H1 (cell line): ENCODE measurements around the gene ABHD17B. TPM values are rescaled to one million over a fixed set of nuclear protein-coding genes. Genes with fewer than 3 reads are reported as not detected.

Experiments used
- CTCF ChIA-PET: fragments of 300-600 bp; sonication (Branson Sonifier 250); formaldehyde crosslinking; loops from one replicate; lab custom pipeline; 2021; ENCODE audit not compliant: partially characterized antibody; lab: Charles Lee
- POLR2A ChIA-PET: fragments of 300-600 bp; sonication (Branson Sonifier 250); formaldehyde crosslinking; loops from one replicate; lab custom pipeline; 2021; ENCODE audit warnings: inconsistent platforms; ENCODE audit not compliant: partially characterized antibody; lab: Charles Lee
- DNase-seq, 2 experiments: peaks; one replicate each; pipeline versions ENCODE4 v3.0.0 to v3.0.0-alpha.2; 2010 to 2022; ENCODE audit warnings: low spot score in 2 of 2, low read depth in 1 of 2, mixed read lengths in 1 of 2
- FAIRE-seq: peaks from 2 replicates; lab custom pipeline; 2011; peaks lifted over from hg19 to GRCh38; lab: Jason Lieb, UNC
- H2AFZ ChIP-seq: 2 replicates; pipeline ENCODE4 v1.8.1; 2012; ENCODE audit warnings: low read length, inconsistent platforms
- H2AK5ac ChIP-seq: 2 replicates; pipeline ENCODE4 v1.6.1; 2013; ENCODE audit warnings: low read depth, low read length
- H2BK120ac ChIP-seq: replicated peaks from 2 replicates; pipeline ENCODE3; 2013; ENCODE audit warnings: low read depth, low read length, inconsistent platforms
- H2BK12ac ChIP-seq: 2 replicates; pipeline ENCODE4 v1.6.1; 2013; ENCODE audit warnings: low read depth, low read length
- H2BK15ac ChIP-seq: 2 replicates; pipeline ENCODE4 v1.6.1; 2013; ENCODE audit warnings: low read length
- H2BK20ac ChIP-seq: 2 replicates; pipeline ENCODE4 v1.6.1; 2013; ENCODE audit warnings: low read length
- H2BK5ac ChIP-seq: 2 replicates; pipeline ENCODE4 v1.6.1; 2013; ENCODE audit warnings: low read depth, low read length
- H3K14ac ChIP-seq: 2 replicates; pipeline ENCODE4 v1.6.1; 2013; ENCODE audit warnings: inconsistent platforms; ENCODE audit not compliant: insufficient read length
- H3K18ac ChIP-seq: 2 replicates; pipeline ENCODE4 v1.6.1; 2013; ENCODE audit warnings: low read length; ENCODE audit errors: extremely low read depth
- H3K23ac ChIP-seq: 2 replicates; pipeline ENCODE4 v1.6.1; 2013; ENCODE audit warnings: inconsistent platforms; ENCODE audit not compliant: insufficient read length
- H3K23me2 ChIP-seq: 2 replicates; pipeline ENCODE4 v1.6.1; 2013; ENCODE audit warnings: low read depth, low read length
- H3K27ac ChIP-seq: 2 replicates; pipeline ENCODE4 v1.6.1; 2011; ENCODE audit warnings: low read depth, low read length, inconsistent platforms
- H3K27me3 ChIP-seq, 4 experiments: replicated peaks in 1 of 4; 1 replicate in 1 of 4; 2 replicates in 3 of 4; pipeline versions ENCODE4 v1.6.1 to v1.8.1; 2011 to 2013; ENCODE audit warnings: low read length in 3 of 4, mild to moderate bottlenecking in 3 of 4, inconsistent platforms in 2 of 4, mixed read lengths in 2 of 4, moderate library complexity in 1 of 4; ENCODE audit not compliant: control insufficient read depth in 3 of 4, insufficient read depth in 3 of 4; ENCODE audit errors: extremely low read depth in 1 of 4
- H3K36me3 ChIP-seq, 4 experiments: 2 replicates each; pipeline versions ENCODE4 v1.6.1 to v1.8.1; 2011 to 2013; ENCODE audit warnings: mild to moderate bottlenecking in 4 of 4, low read length in 3 of 4, moderate library complexity in 2 of 4, control low read depth in 1 of 4, inconsistent platforms in 1 of 4; ENCODE audit not compliant: insufficient read depth in 4 of 4, control insufficient read depth in 2 of 4
- H3K4ac ChIP-seq: replicated peaks from 2 replicates; pipeline ENCODE3; 2013; ENCODE audit warnings: low read length, low read depth, mixed read lengths, inconsistent platforms; ENCODE audit not compliant: insufficient read length
- H3K4me1 ChIP-seq, 4 experiments: replicated peaks in 1 of 4; 1 replicate in 1 of 4; 2 replicates in 3 of 4; pipeline versions ENCODE4 v1.6.1 to v1.8.1; 2011 to 2013; ENCODE audit warnings: low read length in 3 of 4, inconsistent platforms in 2 of 4, mixed read lengths in 1 of 4; ENCODE audit not compliant: insufficient read depth in 4 of 4, control insufficient read depth in 3 of 4
- H3K4me2 ChIP-seq, 2 experiments: 2 replicates each; pipeline versions ENCODE4 v1.6.1 to v1.8.1; 2011 to 2013; ENCODE audit warnings: low read depth in 2 of 2, low read length in 2 of 2, control low read depth in 1 of 2, inconsistent platforms in 1 of 2, mild to moderate bottlenecking in 1 of 2; ENCODE audit not compliant: insufficient read depth in 1 of 2
- H3K4me3 ChIP-seq, 4 experiments: fragments of 200-600, 300-600 bp in 1 of 4; sonication (generic), shearing (Covaris generic), sonication (Bioruptor Twin) in 1 of 4; 2 replicates each; pipeline versions ENCODE4 v1.5.1 to v1.8.1; 2011 to 2016; ENCODE audit warnings: low read length in 4 of 4, low read depth in 3 of 4, control low read depth in 2 of 4, inconsistent platforms in 2 of 4, mild to moderate bottlenecking in 2 of 4, mixed read lengths in 1 of 4, moderate library complexity in 1 of 4; ENCODE audit not compliant: insufficient read depth in 2 of 4; ENCODE audit errors: extremely low read depth in 1 of 4
- H3K56ac ChIP-seq: replicated peaks from 2 replicates; pipeline ENCODE3; 2013; ENCODE audit warnings: low read depth, mild to moderate bottlenecking, mixed read lengths, low read length, inconsistent platforms; ENCODE audit not compliant: insufficient read length
- H3K79me1 ChIP-seq: 2 replicates; pipeline ENCODE4 v1.6.1; 2013; ENCODE audit warnings: low read depth, low read length, control low read depth
- H3K79me2 ChIP-seq, 2 experiments: 2 replicates each; pipeline versions ENCODE4 v1.6.1 to v1.8.1; 2012 to 2013; ENCODE audit warnings: low read length in 2 of 2, mild to moderate bottlenecking in 2 of 2, inconsistent platforms in 1 of 2; ENCODE audit not compliant: insufficient read depth in 2 of 2, control insufficient read depth in 1 of 2
- H3K9ac ChIP-seq, 4 experiments: replicated peaks in 1 of 4; 1 replicate in 1 of 4; 2 replicates in 3 of 4; pipeline versions ENCODE4 v1.6.1 to v1.8.1; 2011 to 2013; ENCODE audit warnings: low read depth in 3 of 4, low read length in 3 of 4, control low read depth in 2 of 4, mild to moderate bottlenecking in 2 of 4, moderate library complexity in 2 of 4, inconsistent platforms in 1 of 4; ENCODE audit errors: extremely low read depth in 1 of 4
- H3K9me3 ChIP-seq, 2 experiments: 2 replicates each; pipeline versions ENCODE4 v1.6.1 to v1.8.1; 2012 to 2013; ENCODE audit warnings: mild to moderate bottlenecking in 2 of 2, moderate library complexity in 2 of 2, control low read depth in 1 of 2, inconsistent platforms in 1 of 2, low read depth in 1 of 2, low read length in 1 of 2, mixed read lengths in 1 of 2; ENCODE audit not compliant: insufficient read depth in 2 of 2
- H4K20me1 ChIP-seq, 2 experiments: replicated peaks in 1 of 2; 2 replicates each; pipeline versions ENCODE3 to v1.8.1; 2011 to 2013; ENCODE audit warnings: inconsistent platforms in 2 of 2, low read length in 2 of 2, mild to moderate bottlenecking in 1 of 2; ENCODE audit not compliant: insufficient read depth in 2 of 2, control insufficient read depth in 1 of 2
- H4K5ac ChIP-seq: 2 replicates; pipeline ENCODE4 v1.6.1; 2013; ENCODE audit warnings: low read length, low read depth, mixed read lengths, inconsistent platforms; ENCODE audit not compliant: insufficient read length
- H4K8ac ChIP-seq: 2 replicates; pipeline ENCODE4 v1.8.0; 2013; ENCODE audit warnings: mild to moderate bottlenecking, moderate library complexity, low read length, inconsistent platforms; ENCODE audit not compliant: insufficient read depth; ENCODE audit errors: extremely low read depth
- H4K91ac ChIP-seq: replicated peaks from 2 replicates; pipeline ENCODE3; 2013; ENCODE audit warnings: low read length, mixed read lengths, inconsistent platforms; ENCODE audit not compliant: insufficient read length
- polyA plus RNA-seq, 7 experiments: library from polyadenylated mRNA; depleted of rRNA in 3 of 7; stranded (reverse) in 5 of 7; unstranded in 2 of 7; fragments of >200 nt in 5 of 7; fragments of 200-250 nt in 2 of 7; gene quantifications; 1 replicate in 5 of 7; 2 replicates in 1 of 7; 4 replicates in 1 of 7; pipeline versions ENCODE4 v1.2.1 to v1.2.3, GENCODE V29; 2011 to 2013; ENCODE audit warnings: missing spikeins in 2 of 7, mixed read lengths in 2 of 7
- total RNA-seq: library from RNA; stranded (reverse); fragmentation: NEBNext Ultra II Directional; extraction: Animal tissue kit (Norgen Biotek cat#: 25700); gene quantifications from 2 replicates; pipeline ENCODE4 v1.2.1, GENCODE V29; 2021
- TF ChIP-seq, protein P1 (sequence below): fragments of 300-600 bp; sonication (generic); IDR thresholded peaks from 2 replicates; pipeline ENCODE4 v1.7.1; 2012; ENCODE audit warnings: low read length, moderate library complexity, mild to moderate bottlenecking, inconsistent platforms; ENCODE audit not compliant: insufficient replicate concordance

ABHD17B gene
- total and polyA plus RNA-seq, 2 of the 8 experiments (the other 6 are each of a cell fraction or from before 2014, with no cell fraction given): 37.2 to 60.8 TPM

DNA sequence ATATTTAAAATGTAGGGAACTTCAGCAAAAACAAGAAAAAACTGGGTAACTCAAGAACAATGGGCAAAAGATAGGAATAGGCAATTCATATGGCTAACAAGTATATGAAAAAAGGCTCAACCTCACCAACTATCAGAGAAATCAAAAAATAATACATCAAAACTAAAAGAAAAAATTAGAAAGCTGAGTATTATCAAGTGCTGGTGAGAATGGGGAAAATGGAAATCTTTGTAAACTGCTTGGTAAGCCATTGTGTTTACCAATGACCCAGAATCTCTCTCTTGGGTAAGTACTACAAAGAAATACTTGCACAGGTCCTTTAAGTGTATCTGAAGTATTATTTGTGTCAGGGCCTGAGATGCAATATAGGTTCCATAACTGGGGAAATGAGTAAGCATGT is 27.0 kb downstream of the ABHD17B start:
- DNase-seq (no peak), FAIRE-seq (no peak)
- peaks cover 29 to 100% of the 10 kb centered on the region in 2 experiments for H3K79me2 ChIP-seq
- H3K4me3 ChIP-seq: no peak overlapping the region
- H3K18ac ChIP-seq: no peak overlapping the region
- H3K79me1 ChIP-seq: no peaks in the 10 kb centered on the region
- no peak overlapping the region for H3K23ac ChIP-seq
- no peak overlapping the region for H4K8ac ChIP-seq
- POLR2A ChIA-PET: no interaction called here
- no peak overlapping the region for H2AK5ac ChIP-seq
- peaks cover 2 to 3% of the 10 kb centered on the region in 2 experiments for H4K20me1 ChIP-seq
- 0 out of 4 replicates have a peak, but pooled peaks cover 0 to 5% of the 10 kb centered on the region in 2 experiments for H3K9me3 ChIP-seq
- H3K4me2 ChIP-seq: no peak overlapping the region
- no peak overlapping the region for H2BK120ac ChIP-seq
- no peaks in the 10 kb centered on the region for H3K27me3 ChIP-seq
- no peak overlapping the region for H2BK12ac ChIP-seq
- H2BK20ac ChIP-seq: no peak overlapping the region
- CTCF ChIA-PET: interaction anchor here (0.9 kb wide), 1 partner anchor 65 kb away, joined by 3 read pairs; no protein-coding TSS in a partner anchor
- no peak overlapping the region for H3K9ac ChIP-seq
- H2BK5ac ChIP-seq: no peak overlapping the region
- H2AFZ ChIP-seq: no peak overlapping the region
- no peak overlapping the region for H3K14ac ChIP-seq
- no peak overlapping the region for H4K91ac ChIP-seq
- H3K4me1 ChIP-seq: peaks cover 0 to 2% (median 0%) of the 10 kb centered on the region in 4 experiments; a peak in 2 of 7 replicates
- no peak overlapping the region for H2BK15ac ChIP-seq
- no peak overlapping the region for H3K27ac ChIP-seq
- no peak overlapping the region for H4K5ac ChIP-seq
- no peak overlapping the region for H3K4ac ChIP-seq
- H3K23me2 ChIP-seq: no peaks in the 10 kb centered on the region
- no peak overlapping the region for H3K56ac ChIP-seq
- H3K36me3 ChIP-seq: peaks cover 0 to 7% (median 0%) of the 10 kb centered on the region in 4 experiments; a peak in 3 of 8 replicates
- TF ChIP-seq, protein P1, sequence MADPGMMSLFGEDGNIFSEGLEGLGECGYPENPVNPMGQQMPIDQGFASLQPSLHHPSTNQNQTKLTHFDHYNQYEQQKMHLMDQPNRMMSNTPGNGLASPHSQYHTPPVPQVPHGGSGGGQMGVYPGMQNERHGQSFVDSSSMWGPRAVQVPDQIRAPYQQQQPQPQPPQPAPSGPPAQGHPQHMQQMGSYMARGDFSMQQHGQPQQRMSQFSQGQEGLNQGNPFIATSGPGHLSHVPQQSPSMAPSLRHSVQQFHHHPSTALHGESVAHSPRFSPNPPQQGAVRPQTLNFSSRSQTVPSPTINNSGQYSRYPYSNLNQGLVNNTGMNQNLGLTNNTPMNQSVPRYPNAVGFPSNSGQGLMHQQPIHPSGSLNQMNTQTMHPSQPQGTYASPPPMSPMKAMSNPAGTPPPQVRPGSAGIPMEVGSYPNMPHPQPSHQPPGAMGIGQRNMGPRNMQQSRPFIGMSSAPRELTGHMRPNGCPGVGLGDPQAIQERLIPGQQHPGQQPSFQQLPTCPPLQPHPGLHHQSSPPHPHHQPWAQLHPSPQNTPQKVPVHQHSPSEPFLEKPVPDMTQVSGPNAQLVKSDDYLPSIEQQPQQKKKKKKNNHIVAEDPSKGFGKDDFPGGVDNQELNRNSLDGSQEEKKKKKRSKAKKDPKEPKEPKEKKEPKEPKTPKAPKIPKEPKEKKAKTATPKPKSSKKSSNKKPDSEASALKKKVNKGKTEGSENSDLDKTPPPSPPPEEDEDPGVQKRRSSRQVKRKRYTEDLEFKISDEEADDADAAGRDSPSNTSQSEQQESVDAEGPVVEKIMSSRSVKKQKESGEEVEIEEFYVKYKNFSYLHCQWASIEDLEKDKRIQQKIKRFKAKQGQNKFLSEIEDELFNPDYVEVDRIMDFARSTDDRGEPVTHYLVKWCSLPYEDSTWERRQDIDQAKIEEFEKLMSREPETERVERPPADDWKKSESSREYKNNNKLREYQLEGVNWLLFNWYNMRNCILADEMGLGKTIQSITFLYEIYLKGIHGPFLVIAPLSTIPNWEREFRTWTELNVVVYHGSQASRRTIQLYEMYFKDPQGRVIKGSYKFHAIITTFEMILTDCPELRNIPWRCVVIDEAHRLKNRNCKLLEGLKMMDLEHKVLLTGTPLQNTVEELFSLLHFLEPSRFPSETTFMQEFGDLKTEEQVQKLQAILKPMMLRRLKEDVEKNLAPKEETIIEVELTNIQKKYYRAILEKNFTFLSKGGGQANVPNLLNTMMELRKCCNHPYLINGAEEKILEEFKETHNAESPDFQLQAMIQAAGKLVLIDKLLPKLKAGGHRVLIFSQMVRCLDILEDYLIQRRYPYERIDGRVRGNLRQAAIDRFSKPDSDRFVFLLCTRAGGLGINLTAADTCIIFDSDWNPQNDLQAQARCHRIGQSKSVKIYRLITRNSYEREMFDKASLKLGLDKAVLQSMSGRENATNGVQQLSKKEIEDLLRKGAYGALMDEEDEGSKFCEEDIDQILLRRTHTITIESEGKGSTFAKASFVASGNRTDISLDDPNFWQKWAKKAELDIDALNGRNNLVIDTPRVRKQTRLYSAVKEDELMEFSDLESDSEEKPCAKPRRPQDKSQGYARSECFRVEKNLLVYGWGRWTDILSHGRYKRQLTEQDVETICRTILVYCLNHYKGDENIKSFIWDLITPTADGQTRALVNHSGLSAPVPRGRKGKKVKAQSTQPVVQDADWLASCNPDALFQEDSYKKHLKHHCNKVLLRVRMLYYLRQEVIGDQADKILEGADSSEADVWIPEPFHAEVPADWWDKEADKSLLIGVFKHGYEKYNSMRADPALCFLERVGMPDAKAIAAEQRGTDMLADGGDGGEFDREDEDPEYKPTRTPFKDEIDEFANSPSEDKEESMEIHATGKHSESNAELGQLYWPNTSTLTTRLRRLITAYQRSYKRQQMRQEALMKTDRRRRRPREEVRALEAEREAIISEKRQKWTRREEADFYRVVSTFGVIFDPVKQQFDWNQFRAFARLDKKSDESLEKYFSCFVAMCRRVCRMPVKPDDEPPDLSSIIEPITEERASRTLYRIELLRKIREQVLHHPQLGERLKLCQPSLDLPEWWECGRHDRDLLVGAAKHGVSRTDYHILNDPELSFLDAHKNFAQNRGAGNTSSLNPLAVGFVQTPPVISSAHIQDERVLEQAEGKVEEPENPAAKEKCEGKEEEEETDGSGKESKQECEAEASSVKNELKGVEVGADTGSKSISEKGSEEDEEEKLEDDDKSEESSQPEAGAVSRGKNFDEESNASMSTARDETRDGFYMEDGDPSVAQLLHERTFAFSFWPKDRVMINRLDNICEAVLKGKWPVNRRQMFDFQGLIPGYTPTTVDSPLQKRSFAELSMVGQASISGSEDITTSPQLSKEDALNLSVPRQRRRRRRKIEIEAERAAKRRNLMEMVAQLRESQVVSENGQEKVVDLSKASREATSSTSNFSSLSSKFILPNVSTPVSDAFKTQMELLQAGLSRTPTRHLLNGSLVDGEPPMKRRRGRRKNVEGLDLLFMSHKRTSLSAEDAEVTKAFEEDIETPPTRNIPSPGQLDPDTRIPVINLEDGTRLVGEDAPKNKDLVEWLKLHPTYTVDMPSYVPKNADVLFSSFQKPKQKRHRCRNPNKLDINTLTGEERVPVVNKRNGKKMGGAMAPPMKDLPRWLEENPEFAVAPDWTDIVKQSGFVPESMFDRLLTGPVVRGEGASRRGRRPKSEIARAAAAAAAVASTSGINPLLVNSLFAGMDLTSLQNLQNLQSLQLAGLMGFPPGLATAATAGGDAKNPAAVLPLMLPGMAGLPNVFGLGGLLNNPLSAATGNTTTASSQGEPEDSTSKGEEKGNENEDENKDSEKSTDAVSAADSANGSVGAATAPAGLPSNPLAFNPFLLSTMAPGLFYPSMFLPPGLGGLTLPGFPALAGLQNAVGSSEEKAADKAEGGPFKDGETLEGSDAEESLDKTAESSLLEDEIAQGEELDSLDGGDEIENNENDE: no peak
